GM18502 (cell line): ENCODE measurements around the gene ARL4D.
"Not testable (repeated sequence)": the region's sequence is repeated elsewhere in the genome, so short reads cannot be mapped to it uniquely, and the experiment has no call there.

Experiments used
- ATAC-seq: cut with Tn5 transposase; IDR thresholded peaks from one replicate; pipeline ENCODE4 v1.9.1; 2021; ENCODE audit warnings: mild to moderate bottlenecking; ENCODE audit not compliant: unreplicated experiment, poor library complexity

ARL4D gene

DNA sequence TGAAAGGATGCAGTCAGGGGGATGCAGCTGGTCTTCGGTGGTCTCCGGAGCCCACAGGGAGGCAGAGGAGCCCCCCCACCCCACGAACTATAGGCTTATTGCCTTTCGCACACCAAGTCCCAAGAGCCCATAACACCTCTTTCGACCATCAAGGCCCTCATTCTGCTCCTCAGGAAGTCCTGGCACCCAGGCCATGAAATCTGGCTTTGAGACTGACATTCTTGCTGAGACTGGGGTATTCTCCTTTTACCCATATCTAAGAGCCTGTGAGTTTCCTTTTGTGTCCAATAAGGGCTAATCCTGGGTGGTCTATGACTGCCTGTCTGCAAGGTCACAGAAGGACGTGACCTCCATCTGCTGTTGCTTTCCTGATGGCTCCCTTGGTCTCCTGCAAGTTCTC lies 6.4 kb upstream of the ARL4D start:
- ATAC-seq: no peak

DNA sequence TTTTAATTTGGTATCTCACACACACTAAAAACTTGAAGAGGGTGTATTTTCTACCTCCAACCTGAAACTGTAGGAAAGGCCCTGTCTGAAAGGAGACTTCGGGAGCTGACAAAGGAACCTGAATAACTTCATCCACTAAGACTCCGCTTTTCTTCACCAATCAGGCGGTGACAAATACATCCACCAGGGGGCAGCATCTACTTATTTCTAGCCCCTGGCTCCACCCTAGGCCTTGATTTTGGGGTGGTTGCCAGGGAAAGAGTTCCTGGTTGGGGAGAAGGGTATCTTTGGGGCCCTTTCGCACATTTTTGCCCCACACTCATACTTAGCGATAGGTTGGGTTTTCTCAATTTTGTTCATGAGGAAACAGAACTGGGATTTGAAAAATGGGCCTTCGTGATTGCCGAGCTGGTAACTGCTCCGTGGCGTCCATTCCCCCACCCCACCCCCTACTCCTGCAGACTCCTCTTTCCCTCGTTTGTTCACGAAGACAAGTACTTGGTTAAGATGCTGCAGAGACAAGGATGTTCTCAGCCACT lies 4.8 kb upstream of the ARL4D start:
- no peak for ATAC-seq

DNA sequence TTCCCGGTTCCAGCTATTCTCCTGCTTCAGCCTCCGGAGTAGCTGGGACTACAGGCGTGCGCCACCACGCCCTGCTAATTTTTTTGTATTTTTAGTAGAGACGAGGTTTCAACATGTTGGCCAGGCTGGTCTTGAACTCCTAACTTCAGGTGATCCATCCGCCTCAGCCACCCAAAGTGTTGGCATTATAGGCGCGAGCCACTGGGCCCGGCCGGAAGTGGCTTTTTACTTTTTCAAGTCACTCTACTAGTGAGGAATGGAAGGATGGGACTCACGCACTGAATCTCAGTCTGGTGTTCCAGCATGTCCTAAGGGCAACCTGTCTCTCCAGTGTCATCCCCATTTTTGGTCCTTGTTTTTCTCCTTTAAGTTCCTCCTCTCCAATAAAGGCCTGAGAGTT lies 4.1 kb upstream of the ARL4D start:
- ATAC-seq: not testable (repeated sequence)

- ATAC-seq: no peak
Measured at GRCh38 chr17:43395165-43395564, 3.6 kb upstream of the ARL4D start.

DNA sequence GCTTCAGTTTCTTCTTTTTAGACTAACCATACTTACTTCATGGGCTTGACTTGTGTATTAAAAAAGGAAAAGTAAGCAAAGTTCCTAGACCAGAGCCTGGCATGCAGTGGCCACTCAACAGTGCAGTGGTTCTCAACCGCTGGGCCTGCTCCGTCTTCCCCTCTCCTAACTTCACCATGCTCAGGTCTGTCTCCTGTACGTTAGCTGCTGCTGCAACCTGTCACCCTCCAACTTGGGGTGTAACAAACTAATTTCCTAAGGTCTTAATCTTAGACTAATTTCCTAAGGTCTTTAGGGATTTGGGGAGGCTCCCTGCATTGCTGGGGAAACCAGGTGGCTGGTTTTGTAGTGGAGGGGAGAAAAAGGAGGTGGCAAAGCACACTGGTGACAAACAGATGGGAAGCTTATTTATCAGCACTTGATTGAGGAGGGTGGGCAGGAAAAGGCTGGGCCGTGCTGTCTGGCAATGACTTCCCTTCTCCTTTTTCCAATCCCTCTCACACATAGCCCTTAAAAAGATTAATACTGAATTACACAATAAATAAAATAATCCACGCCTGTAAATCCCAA lies 2.2 kb upstream of the ARL4D start:
- ATAC-seq: no peak

DNA sequence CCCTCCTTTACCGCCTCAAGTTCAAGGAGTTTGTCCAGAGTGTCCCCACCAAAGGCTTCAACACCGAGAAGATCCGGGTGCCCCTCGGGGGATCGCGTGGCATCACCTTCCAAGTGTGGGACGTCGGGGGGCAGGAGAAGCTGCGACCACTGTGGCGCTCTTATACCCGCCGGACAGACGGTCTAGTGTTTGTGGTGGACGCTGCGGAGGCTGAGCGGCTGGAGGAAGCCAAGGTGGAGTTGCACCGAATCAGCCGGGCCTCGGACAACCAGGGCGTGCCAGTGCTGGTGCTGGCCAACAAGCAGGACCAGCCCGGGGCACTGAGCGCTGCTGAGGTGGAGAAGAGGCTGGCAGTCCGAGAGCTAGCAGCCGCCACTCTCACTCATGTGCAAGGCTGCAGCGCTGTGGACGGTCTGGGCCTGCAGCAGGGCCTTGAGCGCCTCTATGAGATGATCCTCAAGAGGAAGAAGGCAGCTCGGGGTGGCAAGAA lies 1.1 kb downstream of the ARL4D start:
- no peak for ATAC-seq

DNA sequence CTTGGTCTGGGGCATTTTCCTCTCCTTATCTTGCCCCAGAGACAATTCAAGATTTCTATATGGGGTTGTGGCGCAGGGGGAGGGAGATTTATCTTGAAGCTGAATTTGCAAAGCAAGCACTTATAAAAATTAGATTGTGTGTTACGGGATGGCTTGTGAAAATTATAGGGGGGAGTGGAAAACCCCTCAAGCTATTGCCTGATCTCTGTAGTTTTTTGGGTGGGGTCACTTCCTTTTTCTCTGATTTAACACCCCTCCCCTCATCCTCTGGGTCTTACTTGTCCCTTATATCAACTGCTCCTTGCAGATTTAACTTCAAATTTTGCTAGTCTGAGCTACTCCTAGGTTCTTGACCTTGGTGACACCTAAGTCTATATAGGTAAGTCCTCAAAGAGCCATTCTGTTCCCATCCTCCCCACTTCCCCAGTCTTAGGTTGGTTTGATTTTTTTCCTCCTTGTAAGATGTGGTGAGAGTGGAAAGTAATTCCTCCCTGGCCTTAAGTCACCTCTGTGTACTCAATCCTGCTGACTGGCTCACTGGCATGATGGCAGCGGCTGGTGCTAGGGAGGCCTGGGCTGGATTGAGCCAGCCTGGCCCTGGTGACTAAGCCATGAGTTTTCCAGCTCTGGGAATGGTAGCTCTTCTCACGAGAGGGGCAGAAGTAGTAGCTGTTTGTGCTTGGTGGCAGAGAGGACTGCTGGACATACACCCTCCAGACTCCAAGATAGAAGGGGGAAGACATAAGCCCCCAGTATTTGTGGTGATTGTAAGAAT lies 2.3 kb downstream of the ARL4D start:
- ATAC-seq: no peak

GRCh38 chr17:43402078-43402477 lies 3.3 kb downstream of the ARL4D start:
- ATAC-seq: no peak

DNA sequence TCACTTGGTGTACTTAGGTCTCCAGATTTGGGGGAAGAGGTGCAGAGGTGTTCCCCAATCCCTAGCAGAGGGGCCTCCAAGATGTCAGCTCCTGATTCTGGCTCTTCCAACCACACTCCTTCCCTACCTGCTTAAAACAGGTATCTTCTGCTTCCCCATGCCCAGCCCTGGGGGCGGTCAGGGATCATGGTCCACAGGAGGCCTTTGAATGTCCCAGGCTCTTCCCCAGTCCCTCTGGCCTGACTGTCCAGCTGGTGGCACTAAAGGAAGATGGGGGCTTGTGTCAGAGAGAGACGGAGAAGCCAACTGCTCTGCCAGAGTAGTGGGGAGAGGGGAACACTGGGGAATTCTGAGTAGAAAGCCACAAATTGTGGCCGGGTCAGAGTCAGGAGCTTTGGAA lies 3.8 kb downstream of the ARL4D start:
- ATAC-seq: no peak

GRCh38 chr17:43403846-43404245 lies 5.1 kb downstream of the ARL4D start:
- no peak for ATAC-seq

DNA sequence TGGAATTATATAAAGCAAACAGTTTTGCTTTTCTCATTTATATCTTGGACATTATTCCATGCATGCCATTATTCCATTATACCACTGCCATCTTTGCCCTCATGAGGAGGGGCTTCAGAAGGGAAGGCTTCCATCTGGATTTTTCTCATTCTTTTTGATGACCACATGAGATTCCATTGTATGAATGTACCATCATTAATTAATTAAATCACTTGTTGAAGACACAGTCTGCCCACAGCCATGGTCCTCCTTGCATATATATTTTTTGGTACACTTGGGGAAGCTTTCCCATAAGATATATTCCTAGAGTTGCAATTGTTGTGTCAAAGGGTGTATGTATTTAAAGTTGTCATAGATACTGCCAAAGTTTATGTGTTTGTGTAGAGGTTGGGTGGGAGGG lies 7.1 kb downstream of the ARL4D start:
- ATAC-seq: no peak

DNA sequence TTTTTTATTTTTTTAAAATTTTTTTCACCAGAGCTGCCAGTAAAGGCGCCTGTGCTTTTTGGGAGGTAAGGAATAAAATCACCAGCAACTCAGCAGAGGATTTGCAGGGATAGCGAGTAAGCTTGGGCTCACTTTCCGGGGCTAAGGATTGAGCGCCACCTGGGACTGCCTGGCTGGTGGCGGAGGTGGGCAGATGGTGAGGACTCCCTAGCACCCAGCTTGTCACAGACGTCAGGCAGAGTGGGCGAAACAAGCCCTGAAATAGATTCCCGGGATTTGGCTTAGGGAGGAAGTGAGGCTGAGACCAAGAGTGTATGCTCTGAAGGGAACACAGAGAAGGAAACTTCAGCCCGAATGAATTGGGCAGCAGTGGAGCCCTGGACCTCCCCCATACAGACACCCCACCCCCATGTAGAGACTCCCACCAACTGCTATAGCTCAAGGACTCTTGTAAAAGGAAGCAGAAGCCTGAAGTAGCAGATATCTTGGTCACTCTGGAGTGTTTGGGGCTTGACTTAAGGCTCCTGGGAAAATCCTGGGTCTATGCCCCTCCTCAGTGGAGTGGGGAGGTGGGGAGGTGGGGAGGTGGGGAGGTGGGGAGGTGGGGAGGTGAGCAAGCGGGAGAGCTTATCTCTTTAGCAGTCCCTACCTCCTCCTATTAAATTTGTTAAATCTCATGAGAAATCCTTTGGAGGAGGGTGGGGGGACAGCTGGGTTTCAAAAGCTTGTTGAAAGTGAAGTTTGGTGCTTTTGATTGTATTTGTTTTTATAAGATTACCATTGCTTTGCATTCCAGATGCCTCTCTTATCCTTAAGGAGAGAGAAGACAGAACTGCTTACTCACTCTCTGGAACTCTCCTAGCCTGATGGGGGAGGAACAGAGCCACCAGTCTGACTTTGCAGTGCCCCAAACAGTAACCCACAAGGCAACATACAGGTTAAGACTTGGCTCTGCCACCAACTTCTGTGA lies 8.2 kb downstream of the ARL4D start:
- no peak for ATAC-seq

- ATAC-seq: no peak
Measured at GRCh38 chr17:43409131-43409530, 10.3 kb downstream of the ARL4D start.

DNA sequence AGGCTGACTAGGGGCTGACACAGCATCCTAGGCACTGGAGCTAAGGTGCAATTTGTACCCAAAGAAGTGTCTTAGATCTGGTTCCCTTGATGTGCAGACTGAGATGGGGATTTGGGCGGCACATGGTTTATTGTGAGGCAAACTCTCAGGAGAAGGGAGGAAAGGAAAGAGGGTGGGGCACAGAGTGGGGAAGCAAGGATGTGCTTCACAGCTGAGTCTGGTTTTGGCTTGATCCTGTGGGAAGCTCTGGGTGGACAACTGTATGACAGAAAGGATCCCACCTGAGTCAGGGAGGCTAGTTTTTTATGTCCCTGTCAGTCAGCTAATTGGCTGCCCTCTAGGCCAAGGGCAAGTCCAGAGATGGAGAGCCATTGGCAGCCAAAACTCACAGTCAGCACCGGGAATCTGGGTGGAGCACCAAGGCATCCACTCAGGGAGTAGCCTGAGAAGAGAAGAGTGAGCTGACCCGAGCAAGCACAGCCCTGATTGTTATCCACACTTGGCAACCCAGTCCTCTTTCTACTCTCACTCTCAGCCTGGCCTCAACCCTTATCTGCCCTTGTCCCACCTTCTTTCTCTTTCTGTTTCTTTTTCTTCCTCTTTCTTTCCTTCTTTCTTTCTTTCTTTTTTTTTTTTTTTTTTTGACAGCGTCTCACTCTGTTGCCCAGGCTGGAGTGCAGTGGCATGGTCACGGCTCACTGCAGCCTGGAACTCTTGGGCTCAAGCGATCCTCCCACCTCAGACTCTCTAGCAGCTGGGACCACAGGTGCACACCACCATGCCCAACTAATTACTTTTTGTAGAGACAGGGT lies 12.0 kb downstream of the ARL4D start:
- ATAC-seq: no peak

GRCh38 chr17:43411369-43411677 lies 12.5 kb downstream of the ARL4D start:
- ATAC-seq: no peak

DNA sequence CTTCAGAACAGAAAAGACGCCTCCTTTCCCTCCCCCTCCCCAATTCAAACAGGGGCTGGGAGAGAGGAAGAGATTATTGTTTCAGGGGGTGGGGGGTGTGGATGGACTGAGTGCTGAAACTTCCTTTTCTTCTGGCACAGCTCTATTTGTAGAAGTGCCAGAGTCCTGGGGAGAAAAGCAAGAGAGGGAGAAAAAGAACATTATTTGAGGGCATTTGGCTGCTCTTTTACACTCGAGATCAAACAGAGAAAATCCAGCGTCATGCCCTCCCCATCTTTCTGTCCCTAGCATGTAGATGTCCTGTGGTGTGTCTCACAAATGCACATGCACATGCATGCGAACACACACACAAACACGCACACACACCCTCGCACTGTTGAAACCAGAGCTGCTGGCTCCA lies 13.0 kb downstream of the ARL4D start:
- no peak for ATAC-seq

- ATAC-seq: no peak
Measured at GRCh38 chr17:43412166-43412565, 13.4 kb downstream of the ARL4D start.

DNA sequence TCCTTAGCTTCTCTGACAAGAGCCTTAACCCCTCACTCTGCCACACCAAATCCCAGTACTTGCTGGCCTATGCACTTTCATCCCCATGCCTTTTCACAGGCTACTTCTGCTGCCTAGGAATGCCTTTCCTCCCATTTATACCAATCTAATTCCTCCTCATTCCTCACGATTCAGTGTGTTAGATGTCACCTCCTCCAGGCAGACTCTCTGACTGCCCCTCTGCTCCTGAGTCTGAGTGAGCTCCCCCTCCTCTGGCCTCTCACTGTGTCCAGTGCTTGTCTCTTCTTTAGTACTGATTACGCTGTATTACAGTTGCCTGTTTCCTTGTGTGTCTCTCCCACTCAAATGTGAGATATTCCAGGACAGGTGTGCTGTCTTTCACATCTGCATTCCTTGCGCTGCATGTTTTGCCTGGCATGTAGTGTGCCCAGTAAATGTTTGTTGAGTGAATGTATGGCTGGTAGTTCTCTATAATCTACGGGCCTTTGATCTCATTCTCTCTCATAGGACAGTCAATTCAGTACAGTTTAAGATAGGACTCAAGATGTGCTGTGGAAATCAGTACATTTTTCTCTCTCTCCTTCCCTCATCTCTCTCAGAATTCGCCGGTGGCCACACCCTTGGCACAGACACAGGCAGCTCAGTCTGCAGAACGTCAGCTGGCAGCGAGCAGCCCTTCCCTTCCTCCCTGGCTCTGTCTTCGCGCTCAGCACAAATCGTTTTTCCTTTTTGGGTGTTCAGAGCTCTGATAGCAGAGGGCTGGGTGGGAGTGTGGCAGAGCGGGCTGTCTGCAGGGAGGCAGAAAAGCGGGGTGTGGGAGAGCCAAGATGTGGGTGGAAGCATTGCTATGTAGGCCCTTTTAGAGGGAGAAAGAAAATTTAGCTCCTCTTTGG lies 18.5 kb downstream of the ARL4D start:
- no peak for ATAC-seq
